Measurements from ENCODE around the gene COL5A2. TPM values are rescaled to one million over a fixed set of nuclear protein-coding genes. Genes with fewer than 3 reads are reported as not detected.

COL5A2 gene
- total RNA-seq, 2 experiments from 2014 or later = 0.25 to 0.77 TPM

- Mint-ChIP-seq H3K4me1 (ENCODE audit: low read depth) (no peaks in the 10 kb centered on the region), H3K27ac (no peak overlapping the region), H3K27me3 (peaks cover 5% of the 10 kb centered on the region), H3K9me3 (no peaks in the 10 kb centered on the region), H3K36me3 (ENCODE audit: low read depth) (no peaks in the 10 kb centered on the region), H3K4me3 (no peak overlapping the region)
- no peak overlapping the region for H3K4me3 ChIP-seq (ENCODE audit: low read length)
- POLR2A ChIA-PET = no interaction called here
- no peak for DNase-seq
- H3K9me3 ChIP-seq (ENCODE audit: control insufficient read depth in 1 of 2, insufficient read depth in 1 of 2, low read length in 2 of 2) = no peaks in the 10 kb centered on the region
- intact Hi-C loops (cut with DNase I, micrococcal nuclease) = no loop called here
- H3K4me1 ChIP-seq (ENCODE audit: insufficient read depth, low read length) = no peaks in the 10 kb centered on the region
- TF ChIP-seq, protein P1, sequence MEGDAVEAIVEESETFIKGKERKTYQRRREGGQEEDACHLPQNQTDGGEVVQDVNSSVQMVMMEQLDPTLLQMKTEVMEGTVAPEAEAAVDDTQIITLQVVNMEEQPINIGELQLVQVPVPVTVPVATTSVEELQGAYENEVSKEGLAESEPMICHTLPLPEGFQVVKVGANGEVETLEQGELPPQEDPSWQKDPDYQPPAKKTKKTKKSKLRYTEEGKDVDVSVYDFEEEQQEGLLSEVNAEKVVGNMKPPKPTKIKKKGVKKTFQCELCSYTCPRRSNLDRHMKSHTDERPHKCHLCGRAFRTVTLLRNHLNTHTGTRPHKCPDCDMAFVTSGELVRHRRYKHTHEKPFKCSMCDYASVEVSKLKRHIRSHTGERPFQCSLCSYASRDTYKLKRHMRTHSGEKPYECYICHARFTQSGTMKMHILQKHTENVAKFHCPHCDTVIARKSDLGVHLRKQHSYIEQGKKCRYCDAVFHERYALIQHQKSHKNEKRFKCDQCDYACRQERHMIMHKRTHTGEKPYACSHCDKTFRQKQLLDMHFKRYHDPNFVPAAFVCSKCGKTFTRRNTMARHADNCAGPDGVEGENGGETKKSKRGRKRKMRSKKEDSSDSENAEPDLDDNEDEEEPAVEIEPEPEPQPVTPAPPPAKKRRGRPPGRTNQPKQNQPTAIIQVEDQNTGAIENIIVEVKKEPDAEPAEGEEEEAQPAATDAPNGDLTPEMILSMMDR (IDR thresholded peaks at IDR 0.05) = no peak
- no peaks in the 10 kb centered on the region for H3K27me3 ChIP-seq (ENCODE audit: control insufficient read depth in 1 of 2, insufficient read depth in 2 of 2, low read length in 2 of 2)
- no peak for ATAC-seq (ENCODE audit: poor library complexity)
- H3K27ac ChIP-seq (ENCODE audit: low read depth in 1 of 2, low read length in 2 of 2) = no peak overlapping the region
- no peaks in the 10 kb centered on the region for H3K36me3 ChIP-seq (ENCODE audit: insufficient read depth, low read length)
- CTCF ChIA-PET = no interaction called here
Measured at GRCh38 chr2:189131991-189132390, 47.6 kb downstream of the COL5A2 start.

DNA sequence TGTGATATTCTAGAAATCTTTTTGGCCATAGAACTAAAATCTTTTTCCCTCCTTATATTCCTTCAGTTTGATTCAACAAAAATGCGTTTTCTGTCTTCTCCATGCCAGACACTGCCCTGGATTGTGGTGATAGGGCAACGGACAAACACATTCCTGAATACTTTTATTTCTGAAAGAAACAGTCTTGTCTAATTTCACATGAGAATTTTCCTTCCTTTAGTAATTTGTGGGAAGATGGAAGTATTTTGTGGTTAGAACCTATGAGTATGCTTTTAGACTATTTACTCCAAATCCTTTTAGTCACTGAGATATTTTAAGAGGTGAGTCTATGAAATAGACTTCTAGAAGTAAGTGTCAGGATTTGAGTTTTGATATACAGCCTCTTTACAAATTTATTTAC lies 49.6 kb downstream of the COL5A2 start:
- ATAC-seq (ENCODE audit: poor library complexity) = no peak
- no peaks in the 10 kb centered on the region for H3K9me3 Mint-ChIP-seq
- ChIA-PET POLR2A (interaction anchor here (0.5 kb wide), 1 partner anchor 947 kb away, joined by 3 read pairs; no protein-coding TSS in a partner anchor), CTCF (no interaction called here)
- H3K4me3 ChIP-seq (ENCODE audit: low read length) = no peak overlapping the region
- no peaks in the 10 kb centered on the region for H3K4me1 Mint-ChIP-seq (ENCODE audit: low read depth)
- H3K4me1 ChIP-seq (ENCODE audit: insufficient read depth, low read length) = no peaks in the 10 kb centered on the region
- no peak overlapping the region for H3K27ac Mint-ChIP-seq
- TF ChIP-seq, protein P1 (IDR thresholded peaks at IDR 0.05) = no peak
- no peak overlapping the region for H3K27ac ChIP-seq (ENCODE audit: low read depth in 1 of 2, low read length in 2 of 2)
- peaks cover 5% of the 10 kb centered on the region for H3K27me3 Mint-ChIP-seq
- H3K36me3 Mint-ChIP-seq (ENCODE audit: low read depth) = no peaks in the 10 kb centered on the region
- no peaks in the 10 kb centered on the region for H3K9me3 ChIP-seq (ENCODE audit: control insufficient read depth in 1 of 2, insufficient read depth in 1 of 2, low read length in 2 of 2)
- no peak overlapping the region for H3K4me3 Mint-ChIP-seq
- no peaks in the 10 kb centered on the region for H3K36me3 ChIP-seq (ENCODE audit: insufficient read depth, low read length)
- H3K27me3 ChIP-seq (ENCODE audit: control insufficient read depth in 1 of 2, insufficient read depth in 2 of 2, low read length in 2 of 2) = no peaks in the 10 kb centered on the region
- intact Hi-C loops (cut with DNase I, micrococcal nuclease) = no loop called here
- no peak for DNase-seq

- DNase-seq (no peak), ATAC-seq (ENCODE audit: poor library complexity) (no peak)
- no peaks in the 10 kb centered on the region for H3K27me3 ChIP-seq (ENCODE audit: control insufficient read depth in 1 of 2, insufficient read depth in 2 of 2, low read length in 2 of 2)
- no peaks in the 10 kb centered on the region for H3K4me1 Mint-ChIP-seq (ENCODE audit: low read depth)
- ChIA-PET CTCF (no interaction called here), POLR2A (no interaction called here)
- H3K4me3 Mint-ChIP-seq = no peak overlapping the region
- no peaks in the 10 kb centered on the region for H3K9me3 ChIP-seq (ENCODE audit: control insufficient read depth in 1 of 2, insufficient read depth in 1 of 2, low read length in 2 of 2)
- H3K9me3 Mint-ChIP-seq = no peaks in the 10 kb centered on the region
- no peaks in the 10 kb centered on the region for H3K36me3 Mint-ChIP-seq (ENCODE audit: low read depth)
- intact Hi-C loops (cut with DNase I, micrococcal nuclease) = no loop called here
- H3K27ac Mint-ChIP-seq = no peak overlapping the region
- no peak overlapping the region for H3K4me3 ChIP-seq (ENCODE audit: low read length)
- peaks cover 5% of the 10 kb centered on the region for H3K27me3 Mint-ChIP-seq
- no peaks in the 10 kb centered on the region for H3K4me1 ChIP-seq (ENCODE audit: insufficient read depth, low read length)
- no peaks in the 10 kb centered on the region for H3K36me3 ChIP-seq (ENCODE audit: insufficient read depth, low read length)
- TF ChIP-seq, protein P1 (IDR thresholded peaks at IDR 0.05) = no peak
- H3K27ac ChIP-seq (ENCODE audit: low read depth in 1 of 2, low read length in 2 of 2) = no peak overlapping the region
Measured at GRCh38 chr2:189128970-189129369, 50.6 kb downstream of the COL5A2 start.
